Neural progenitor cell (in vitro differentiated cells): Measurements from ENCODE around the gene CNRIP1. TPM values are rescaled to one million over a fixed set of nuclear protein-coding genes. Genes with fewer than 3 reads are reported as not detected.
A peak's percentile ranks its signal among the peaks of the same experiment; 100 is the strongest.

Experiments
- DNase-seq: peaks from one replicate; pipeline ENCODE4 v3.0.0-alpha.2; 2016; ENCODE audit warnings: low spot score
- H2AFZ ChIP-seq: fragments of 200-600 bp; sonication (generic); replicated peaks from 2 replicates; pipeline ENCODE4 v1.6.1; 2016; ENCODE audit warnings: antibody characterized with exemption
- H3F3A ChIP-seq: fragments of 200-600 bp; sonication (generic); 2 replicates; pipeline ENCODE4 v1.6.1; 2016; ENCODE audit warnings: antibody characterized with exemption, low read depth
- H3K27ac ChIP-seq: fragments of 200-600 bp; sonication (generic); 2 replicates; pipeline ENCODE4 v1.5.1; 2016; ENCODE audit warnings: mild to moderate bottlenecking
- H3K27me3 ChIP-seq: fragments of 200-600 bp; sonication (generic); 2 replicates; pipeline ENCODE4 v1.6.1; 2016; ENCODE audit warnings: mild to moderate bottlenecking, moderate library complexity
- H3K36me3 ChIP-seq: fragments of 200-600 bp; sonication (generic); 2 replicates; pipeline ENCODE4 v1.5.1; 2016
- H3K4me1 ChIP-seq: fragments of 200-600 bp; sonication (generic); 2 replicates; pipeline ENCODE4 v1.6.1; 2016; ENCODE audit warnings: mixed run types
- H3K4me2 ChIP-seq: fragments of 200-600 bp; sonication (generic); 2 replicates; pipeline ENCODE4 v1.6.1; 2016
- H3K4me3 ChIP-seq: fragments of 200-600 bp; sonication (generic); 2 replicates; pipeline ENCODE4 v1.5.1; 2016
- H3K79me2 ChIP-seq: fragments of 200-600 bp; sonication (generic); 2 replicates; pipeline ENCODE4 v1.6.1; 2016; ENCODE audit warnings: low read depth
- H3K9ac ChIP-seq: fragments of 200-600 bp; sonication (generic); 2 replicates; pipeline ENCODE4 v1.6.1; 2016
- H3K9me3 ChIP-seq: fragments of 200-600 bp; sonication (generic); 2 replicates; pipeline ENCODE4 v1.5.1; 2016; ENCODE audit warnings: low read depth
- H4K20me1 ChIP-seq: fragments of 200-600 bp; sonication (generic); 2 replicates; pipeline ENCODE4 v1.6.1; 2016; ENCODE audit warnings: low read depth
- H3K27ac Mint-ChIP-seq: 3 replicates; pipeline ENCODE4 v1.8.0; 2021; ENCODE audit warnings: mixed read lengths
- H3K27me3 Mint-ChIP-seq: 2 replicates; pipeline ENCODE4 v1.8.0; 2022; ENCODE audit warnings: low read depth, mild to moderate bottlenecking, inconsistent platforms, moderate library complexity, mixed read lengths; ENCODE audit not compliant: insufficient read depth
- H3K36me3 Mint-ChIP-seq: 3 replicates; pipeline ENCODE4 v1.8.0; 2021; ENCODE audit warnings: mixed read lengths
- H3K4me1 Mint-ChIP-seq: 3 replicates; pipeline ENCODE4 v1.8.0; 2021; ENCODE audit warnings: mixed read lengths
- H3K4me3 Mint-ChIP-seq: 3 replicates; pipeline ENCODE4 v1.8.0; 2021; ENCODE audit warnings: mild to moderate bottlenecking, moderate library complexity, mixed read lengths
- H3K9me3 Mint-ChIP-seq: 3 replicates; pipeline ENCODE4 v1.8.0; 2020; ENCODE audit warnings: mixed read lengths
- CTCF ChIP-seq: fragments of 200-600 bp; sonication (generic); IDR thresholded peaks from 2 replicates; pipeline ENCODE4 v1.5.1; 2017; ENCODE audit warnings: antibody characterized with exemption, mild to moderate bottlenecking
- EZH2 ChIP-seq: fragments of 200-600 bp; sonication (generic); IDR thresholded peaks from 2 replicates; pipeline ENCODE4 v1.6.1; 2017; ENCODE audit warnings: antibody characterized with exemption, mild to moderate bottlenecking, moderate library complexity
- EZH2phosphoT487 ChIP-seq: fragments of 200-600 bp; sonication (generic); IDR thresholded peaks from 2 replicates; pipeline ENCODE4 v1.6.1; 2017; ENCODE audit warnings: antibody characterized with exemption
- total RNA-seq: library from RNA; depleted of rRNA; stranded (reverse); fragments of >200 nt; gene quantifications from 2 replicates; pipeline ENCODE4 v1.2.3, GENCODE V29; 2015; ENCODE audit warnings: low replicate concordance

CNRIP1 gene
- total RNA-seq, 1 donor from 2014 or later: 5.0 TPM

- H2AFZ ChIP-seq: no peak overlapping the region
- H3K4me1 ChIP-seq: no peaks in the 10 kb centered on the region
- no peak overlapping the region for H3K4me3 ChIP-seq
- H3K27me3 ChIP-seq: no peaks in the 10 kb centered on the region
- Mint-ChIP-seq H3K27me3 (peaks cover 2% of the 10 kb centered on the region), H3K27ac (no peak overlapping the region), H3K9me3 (no peaks in the 10 kb centered on the region), H3K4me1 (no peaks in the 10 kb centered on the region), H3K36me3 (no peaks in the 10 kb centered on the region), H3K4me3 (no peak overlapping the region)
- no peaks in the 10 kb centered on the region for H4K20me1 ChIP-seq
- no peaks in the 10 kb centered on the region for H3K79me2 ChIP-seq
- no peak overlapping the region for H3K9ac ChIP-seq
- H3F3A ChIP-seq: no peaks in the 10 kb centered on the region
- no peak for DNase-seq
- H3K36me3 ChIP-seq: no peaks in the 10 kb centered on the region
- H3K4me2 ChIP-seq: no peak overlapping the region
- H3K27ac ChIP-seq: no peak overlapping the region
- TF ChIP-seq EZH2 (no peak), EZH2phosphoT487 (no peak), CTCF (no peak)
- H3K9me3 ChIP-seq: no peaks in the 10 kb centered on the region
Observed at GRCh38 chr2:68295516-68295915, 24.2 kb downstream of the CNRIP1 start.

GRCh38 chr2:68294913-68295312, 24.8 kb downstream of the CNRIP1 start:
- TF ChIP-seq EZH2 (no peak), CTCF (no peak), EZH2phosphoT487 (no peak)
- H3K4me3 ChIP-seq: no peak overlapping the region
- Mint-ChIP-seq H3K4me1 (no peaks in the 10 kb centered on the region), H3K27ac (no peak overlapping the region), H3K27me3 (peaks cover 2% of the 10 kb centered on the region), H3K9me3 (no peaks in the 10 kb centered on the region), H3K36me3 (no peaks in the 10 kb centered on the region), H3K4me3 (no peak overlapping the region)
- no peak for DNase-seq
- H3K9me3 ChIP-seq: no peaks in the 10 kb centered on the region
- no peak overlapping the region for H3K9ac ChIP-seq
- H3K27me3 ChIP-seq: no peaks in the 10 kb centered on the region
- no peaks in the 10 kb centered on the region for H3F3A ChIP-seq
- H3K4me1 ChIP-seq: no peaks in the 10 kb centered on the region
- no peak overlapping the region for H3K27ac ChIP-seq
- H2AFZ ChIP-seq: no peak overlapping the region
- no peaks in the 10 kb centered on the region for H4K20me1 ChIP-seq
- H3K36me3 ChIP-seq: no peaks in the 10 kb centered on the region
- no peaks in the 10 kb centered on the region for H3K79me2 ChIP-seq
- H3K4me2 ChIP-seq: no peak overlapping the region

DNA sequence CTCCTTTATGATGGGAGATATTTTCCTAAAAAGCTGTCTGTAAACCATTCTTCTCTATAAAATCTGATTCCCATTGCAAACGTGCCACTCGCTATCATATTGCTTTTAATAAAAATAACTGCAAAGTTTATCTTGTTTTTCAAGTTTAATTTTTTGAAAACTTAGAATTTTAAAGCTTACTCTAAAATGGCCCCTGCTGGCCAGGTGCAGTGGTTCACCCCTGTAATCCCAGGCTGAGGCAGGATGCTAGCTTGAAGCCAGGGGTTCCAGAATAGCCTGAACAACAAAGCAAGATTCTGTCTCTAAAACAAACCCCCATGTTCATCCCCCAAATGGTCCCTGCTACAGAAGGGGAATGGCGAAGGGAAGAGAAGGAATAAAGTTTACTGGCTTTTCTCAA, 25.6 kb downstream of the CNRIP1 start:
- DNase-seq: no peak
- no peaks in the 10 kb centered on the region for H3K9me3 ChIP-seq
- no peak overlapping the region for H3K4me2 ChIP-seq
- Mint-ChIP-seq H3K27ac (no peak overlapping the region), H3K9me3 (no peaks in the 10 kb centered on the region), H3K4me3 (no peak overlapping the region), H3K27me3 (peaks cover 2% of the 10 kb centered on the region), H3K36me3 (no peaks in the 10 kb centered on the region), H3K4me1 (no peaks in the 10 kb centered on the region)
- no peaks in the 10 kb centered on the region for H3K27me3 ChIP-seq
- H3F3A ChIP-seq: no peaks in the 10 kb centered on the region
- no peaks in the 10 kb centered on the region for H3K36me3 ChIP-seq
- no peaks in the 10 kb centered on the region for H3K4me1 ChIP-seq
- no peak overlapping the region for H3K4me3 ChIP-seq
- H3K9ac ChIP-seq: no peak overlapping the region
- no peaks in the 10 kb centered on the region for H3K79me2 ChIP-seq
- TF ChIP-seq EZH2 (no peak), CTCF (peak; percentile 17)
- H2AFZ ChIP-seq: no peak overlapping the region
- no peak overlapping the region for H3K27ac ChIP-seq
- no peaks in the 10 kb centered on the region for H4K20me1 ChIP-seq

- H3K4me1 Mint-ChIP-seq: peaks cover under 1% of the 10 kb centered on the region
- no peaks in the 10 kb centered on the region for H3K4me1 ChIP-seq
- no peak overlapping the region for H3K4me3 ChIP-seq
- no peaks in the 10 kb centered on the region for H3F3A ChIP-seq
- DNase-seq: no peak
- H3K27ac ChIP-seq: no peak overlapping the region
- H3K9me3 ChIP-seq: no peaks in the 10 kb centered on the region
- no peak overlapping the region for H3K27ac Mint-ChIP-seq
- no peak for TF ChIP-seq CTCF
- no peak for TF ChIP-seq EZH2phosphoT487
- no peak for TF ChIP-seq EZH2
- no peak overlapping the region for H3K4me2 ChIP-seq
- no peaks in the 10 kb centered on the region for H3K36me3 ChIP-seq
- H3K9me3 Mint-ChIP-seq: no peaks in the 10 kb centered on the region
- no peaks in the 10 kb centered on the region for H3K36me3 Mint-ChIP-seq
- H3K4me3 Mint-ChIP-seq: no peak overlapping the region
- H3K9ac ChIP-seq: no peak overlapping the region
- H3K27me3 Mint-ChIP-seq: peaks cover 2% of the 10 kb centered on the region
- no peaks in the 10 kb centered on the region for H3K79me2 ChIP-seq
- no peaks in the 10 kb centered on the region for H3K27me3 ChIP-seq
- no peak overlapping the region for H2AFZ ChIP-seq
- no peaks in the 10 kb centered on the region for H4K20me1 ChIP-seq
Observed at GRCh38 chr2:68293755-68294154, 26.0 kb downstream of the CNRIP1 start.
